ENCODE measurements around the gene KCNK7. TPM values are rescaled to one million over a fixed set of nuclear protein-coding genes. Genes with fewer than 3 reads are reported as not detected.

Gene KCNK7
- total RNA-seq, 4 donors from 2014 or later, result 1.5 to 3.5 (median 2.5) TPM; not detected in 1

DNA sequence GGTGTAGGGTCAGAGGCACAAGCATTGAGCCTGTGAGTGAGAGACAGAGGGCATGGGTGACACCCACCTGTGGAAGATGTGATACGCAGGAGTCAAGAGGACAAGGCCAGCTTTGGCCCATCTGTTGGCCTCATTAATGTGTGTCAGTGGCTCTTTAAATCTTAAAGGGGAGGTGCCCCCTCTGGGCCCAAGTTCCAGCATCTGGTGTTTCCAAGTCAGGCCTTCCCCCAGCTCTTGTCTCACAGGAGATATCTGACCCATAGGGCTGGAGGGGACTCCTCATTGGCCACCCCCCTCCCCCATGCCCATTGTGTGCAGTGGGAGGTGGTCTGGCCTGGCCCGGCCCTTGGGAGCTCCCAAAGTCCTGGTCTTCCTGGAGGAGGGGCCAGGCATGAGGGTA lies 8.9 kb downstream of the KCNK7 start:
- peak overlapping the region; percentile 3 to 87 (median 74) for H3K27ac ChIP-seq
- no peaks in the 10 kb centered on the region for H3K9me3 ChIP-seq
- H3K4me1 ChIP-seq, result peaks cover 0 to 22% (median 19%) of the 10 kb centered on the region in 4 donors
- no peaks in the 10 kb centered on the region for H3K27me3 ChIP-seq
- H3K4me3 ChIP-seq, result no peak overlapping the region
- TF ChIP-seq, protein P1, sequence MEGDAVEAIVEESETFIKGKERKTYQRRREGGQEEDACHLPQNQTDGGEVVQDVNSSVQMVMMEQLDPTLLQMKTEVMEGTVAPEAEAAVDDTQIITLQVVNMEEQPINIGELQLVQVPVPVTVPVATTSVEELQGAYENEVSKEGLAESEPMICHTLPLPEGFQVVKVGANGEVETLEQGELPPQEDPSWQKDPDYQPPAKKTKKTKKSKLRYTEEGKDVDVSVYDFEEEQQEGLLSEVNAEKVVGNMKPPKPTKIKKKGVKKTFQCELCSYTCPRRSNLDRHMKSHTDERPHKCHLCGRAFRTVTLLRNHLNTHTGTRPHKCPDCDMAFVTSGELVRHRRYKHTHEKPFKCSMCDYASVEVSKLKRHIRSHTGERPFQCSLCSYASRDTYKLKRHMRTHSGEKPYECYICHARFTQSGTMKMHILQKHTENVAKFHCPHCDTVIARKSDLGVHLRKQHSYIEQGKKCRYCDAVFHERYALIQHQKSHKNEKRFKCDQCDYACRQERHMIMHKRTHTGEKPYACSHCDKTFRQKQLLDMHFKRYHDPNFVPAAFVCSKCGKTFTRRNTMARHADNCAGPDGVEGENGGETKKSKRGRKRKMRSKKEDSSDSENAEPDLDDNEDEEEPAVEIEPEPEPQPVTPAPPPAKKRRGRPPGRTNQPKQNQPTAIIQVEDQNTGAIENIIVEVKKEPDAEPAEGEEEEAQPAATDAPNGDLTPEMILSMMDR (IDR thresholded peaks at IDR 0.05), result no peak
- TF ChIP-seq POLR2A (IDR thresholded peaks at IDR 0.05), result no peak
- H3K36me3 ChIP-seq, result peaks cover 0 to 33% (median 0%) of the 10 kb centered on the region in 3 donors
- no peak for DNase-seq

DNA sequence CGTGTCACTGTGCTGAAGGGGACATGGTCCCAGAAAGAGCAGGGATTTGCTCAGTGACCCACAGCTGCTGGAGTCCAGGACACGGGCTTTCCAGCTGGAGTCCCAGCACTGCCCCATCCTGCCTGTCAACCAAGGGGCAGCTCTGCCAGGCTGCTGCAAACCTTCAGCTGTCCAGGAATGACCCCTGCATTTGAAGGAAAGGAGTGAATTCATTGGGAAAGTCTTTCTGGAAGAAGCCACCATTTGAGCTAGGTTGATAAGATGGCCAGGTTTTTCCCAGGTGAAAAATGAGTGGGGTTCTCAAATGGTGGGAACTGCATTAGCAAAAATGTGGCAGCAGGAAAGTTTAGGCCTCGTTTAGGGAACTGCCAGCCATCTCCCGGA lies 9.4 kb downstream of the KCNK7 start:
- Histone ChIP-seq H3K27me3 (no peaks in the 10 kb centered on the region), H3K27ac (peak overlapping the region in 3 of 4 donors; percentile 3 to 87 (median 77)), H3K36me3 (peaks cover 0 to 35% (median 0%) of the 10 kb centered on the region in 3 donors), H3K4me3 (no peak overlapping the region), H3K9me3 (no peaks in the 10 kb centered on the region), H3K4me1 (peaks cover 0 to 22% (median 18%) of the 10 kb centered on the region in 4 donors)
- TF ChIP-seq, protein P1 (IDR thresholded peaks at IDR 0.05), result no peak
- no peak for TF ChIP-seq POLR2A (IDR thresholded peaks at IDR 0.05)
- no peak for DNase-seq

DNA sequence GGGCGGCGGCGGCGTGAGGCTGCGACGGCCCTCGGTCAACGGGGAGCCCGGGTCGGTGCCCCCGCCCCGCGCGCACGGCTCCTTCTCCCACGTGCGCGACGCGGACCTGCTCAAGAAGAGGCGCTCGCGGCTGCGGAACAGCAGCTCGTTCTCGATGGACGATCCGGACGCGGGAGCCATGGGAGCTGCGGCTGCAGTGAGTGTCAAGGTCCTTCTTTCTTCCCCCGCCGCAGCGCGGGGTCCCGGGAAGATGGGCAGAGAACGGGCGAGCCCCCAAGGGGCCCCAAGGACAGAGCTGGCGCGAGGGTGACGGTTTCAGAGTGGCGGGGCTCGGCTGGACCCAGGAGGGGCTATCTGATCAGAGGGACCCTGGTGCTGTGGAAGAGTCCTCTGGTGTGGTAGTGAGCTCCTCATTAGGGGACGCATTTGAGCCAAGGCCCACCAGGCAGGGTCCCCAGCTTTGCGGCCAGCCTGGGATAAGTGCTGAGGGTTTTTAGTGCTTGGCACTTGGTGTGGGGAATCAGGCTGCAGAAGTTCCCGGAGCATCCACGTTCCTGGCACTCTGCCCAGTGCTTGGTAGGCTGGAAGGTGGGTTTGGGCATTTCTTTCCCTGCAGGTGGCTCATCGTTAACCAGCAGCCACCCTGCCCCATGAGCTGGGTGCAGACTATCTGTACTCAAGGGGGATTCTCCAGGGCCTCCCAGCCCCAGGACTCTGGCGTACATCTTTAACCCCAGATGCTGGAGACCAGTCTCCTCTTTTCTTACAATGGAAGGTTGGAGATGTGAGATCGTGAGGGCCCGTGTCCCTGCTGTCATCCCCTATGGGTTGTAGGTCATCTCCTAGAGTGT lies 10.0 kb downstream of the KCNK7 start:
- H3K27me3 ChIP-seq, result no peaks in the 10 kb centered on the region
- no peaks in the 10 kb centered on the region for H3K9me3 ChIP-seq
- DNase-seq, result no peak
- H3K27ac ChIP-seq, result peak overlapping the region in 1 of 4 donors; percentile 87
- H3K36me3 ChIP-seq, result peaks cover 0 to 40% (median 0%) of the 10 kb centered on the region in 3 donors
- peaks cover 0 to 22% (median 18%) of the 10 kb centered on the region in 4 donors for H3K4me1 ChIP-seq
- TF ChIP-seq, protein P1 (IDR thresholded peaks at IDR 0.05), result no peak
- no peak for TF ChIP-seq POLR2A (IDR thresholded peaks at IDR 0.05)
- H3K4me3 ChIP-seq, result no peak overlapping the region

DNA sequence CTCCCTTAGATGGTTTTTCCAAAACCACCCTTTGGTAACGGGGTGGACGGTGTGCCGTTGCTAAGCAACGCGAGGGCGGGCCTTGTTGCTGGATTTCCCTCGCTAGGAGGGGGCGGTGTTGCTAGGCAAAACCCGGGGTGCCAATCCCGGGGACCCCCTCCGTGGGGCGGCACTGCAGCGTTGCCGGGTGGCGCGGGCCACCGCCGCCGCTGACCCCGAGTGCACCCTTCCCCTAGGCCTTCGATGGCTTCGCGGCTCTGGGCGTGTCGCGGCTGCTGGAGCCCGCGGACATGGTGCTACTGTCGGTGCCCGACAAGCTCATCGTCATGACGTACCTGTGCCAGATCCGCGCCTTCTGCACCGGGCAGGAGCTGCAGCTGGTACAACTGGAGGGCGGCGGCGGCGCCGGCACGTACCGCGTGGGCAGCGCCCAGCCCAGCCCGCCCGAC lies 10.9 kb downstream of the KCNK7 start:
- Histone ChIP-seq H3K4me1 (peaks cover 0 to 26% (median 20%) of the 10 kb centered on the region in 4 donors), H3K9me3 (no peaks in the 10 kb centered on the region), H3K4me3 (no peak overlapping the region), H3K36me3 (peaks cover 0 to 40% (median 0%) of the 10 kb centered on the region in 3 donors), H3K27me3 (no peaks in the 10 kb centered on the region), H3K27ac (no peak overlapping the region)
- TF ChIP-seq POLR2A (IDR thresholded peaks at IDR 0.05), result no peak
- TF ChIP-seq, protein P1 (IDR thresholded peaks at IDR 0.05), result no peak
- no peak for DNase-seq

DNA sequence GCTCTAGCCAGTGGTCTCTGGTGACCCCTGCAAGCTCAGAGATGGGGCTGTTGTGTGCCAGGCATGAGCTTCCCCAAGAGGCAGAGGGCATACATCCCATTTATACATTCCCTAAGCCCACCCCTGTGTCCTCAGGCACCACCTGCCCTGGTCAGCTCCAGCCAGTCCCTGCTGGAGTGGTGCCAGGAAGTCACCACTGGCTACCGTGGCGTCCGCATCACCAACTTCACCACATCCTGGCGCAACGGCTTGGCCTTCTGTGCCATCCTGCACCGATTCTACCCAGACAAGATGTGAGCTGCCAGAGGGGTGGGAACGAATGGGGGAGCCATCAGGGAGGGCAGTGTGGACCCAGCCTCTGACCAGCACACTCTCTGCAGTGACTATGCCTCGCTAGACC lies 11.5 kb downstream of the KCNK7 start:
- H3K4me1 ChIP-seq, result peaks cover 0 to 32% (median 20%) of the 10 kb centered on the region in 4 donors
- peaks cover 0 to 42% (median 0%) of the 10 kb centered on the region in 3 donors for H3K36me3 ChIP-seq

More for the DNA sequence above, 11.5 kb downstream of the KCNK7 start:
- Histone ChIP-seq H3K27me3 (no peaks in the 10 kb centered on the region), H3K4me3 (no peak overlapping the region), H3K9me3 (no peaks in the 10 kb centered on the region), H3K27ac (no peak overlapping the region)
- DNase-seq, result no peak
- no peak for TF ChIP-seq POLR2A (IDR thresholded peaks at IDR 0.05)
- TF ChIP-seq, protein P1 (IDR thresholded peaks at IDR 0.05), result no peak

All from Peyer's patch (tissue), 4 donors.